Effector memory CD8-positive, alpha-beta T cell (primary cell): Measurements from ENCODE around the gene DEUP1.
"Not testable (repeated sequence)": the region's sequence is repeated elsewhere in the genome, so short reads cannot be mapped to it uniquely, and the experiment has no call there.

ENCODE experiments used
- ATAC-seq: fragments of 150-1000 bp; cut with Tn5 transposase; replicated peaks from 2 replicates; pipeline ENCODE4 v1.10.0; 2021; ENCODE audit warnings: mild to moderate bottlenecking, moderate library complexity
- DNase-seq, 3 experiments: peaks; one replicate each; pipeline ENCODE4 v3.0.0; 2021
- H3K27ac Mint-ChIP-seq, 2 donors: one replicate each; pipeline ENCODE4 v1.8.0; 2022; ENCODE audit warnings: mild to moderate bottlenecking in 2 of 2, mixed read lengths in 2 of 2, moderate library complexity in 2 of 2
- H3K27me3 Mint-ChIP-seq, 2 donors: one replicate each; pipeline ENCODE4 v1.8.0; 2022; ENCODE audit warnings: mixed read lengths in 2 of 2
- H3K36me3 Mint-ChIP-seq: one replicate; pipeline ENCODE4 v1.8.0; 2022; ENCODE audit warnings: mild to moderate bottlenecking, moderate library complexity, mixed read lengths; ENCODE audit not compliant: insufficient read depth
- H3K4me1 Mint-ChIP-seq, 2 donors: one replicate each; pipeline ENCODE4 v1.8.0; 2022; ENCODE audit warnings: low read depth in 2 of 2, mixed read lengths in 2 of 2
- H3K4me3 Mint-ChIP-seq, 2 donors: one replicate each; pipeline ENCODE4 v1.8.0; 2022; ENCODE audit warnings: mild to moderate bottlenecking in 2 of 2, mixed read lengths in 2 of 2, moderate library complexity in 2 of 2
- H3K9me3 Mint-ChIP-seq, 2 donors: one replicate each; pipeline ENCODE4 v1.8.0; 2022; ENCODE audit warnings: mixed read lengths in 2 of 2

DEUP1 gene

GRCh38 chr11:93393386-93393785 lies 62.8 kb downstream of the DEUP1 start:
- ATAC-seq (no peak), DNase-seq (no peak)
- no peaks in the 10 kb centered on the region for H3K27me3 Mint-ChIP-seq
- H3K9me3 Mint-ChIP-seq, result no peaks in the 10 kb centered on the region
- no peak overlapping the region for H3K27ac Mint-ChIP-seq
- no peaks in the 10 kb centered on the region for H3K4me1 Mint-ChIP-seq
- H3K36me3 Mint-ChIP-seq, result no peaks in the 10 kb centered on the region
- no peak overlapping the region for H3K4me3 Mint-ChIP-seq

GRCh38 chr11:93394488-93394887 lies 63.9 kb downstream of the DEUP1 start:
- Mint-ChIP-seq H3K4me1 (no peaks in the 10 kb centered on the region), H3K9me3 (no peaks in the 10 kb centered on the region), H3K27ac (no peak overlapping the region), H3K27me3 (no peaks in the 10 kb centered on the region), H3K4me3 (no peak overlapping the region), H3K36me3 (peaks cover 2% of the 10 kb centered on the region)
- no peak for DNase-seq
- no peak for ATAC-seq

- no peak for ATAC-seq
- H3K9me3 Mint-ChIP-seq, result no peaks in the 10 kb centered on the region
- no peak overlapping the region for H3K27ac Mint-ChIP-seq
- no peak overlapping the region for H3K4me3 Mint-ChIP-seq
- no peaks in the 10 kb centered on the region for H3K27me3 Mint-ChIP-seq
- peaks cover 2% of the 10 kb centered on the region for H3K36me3 Mint-ChIP-seq
- no peak for DNase-seq
- no peaks in the 10 kb centered on the region for H3K4me1 Mint-ChIP-seq
Measured at GRCh38 chr11:93396316-93396715, 65.8 kb downstream of the DEUP1 start.

- no peaks in the 10 kb centered on the region for H3K4me1 Mint-ChIP-seq
- DNase-seq (no peak), ATAC-seq (no peak)
- no peak overlapping the region for H3K27ac Mint-ChIP-seq
- no peaks in the 10 kb centered on the region for H3K27me3 Mint-ChIP-seq
- no peaks in the 10 kb centered on the region for H3K9me3 Mint-ChIP-seq
- H3K4me3 Mint-ChIP-seq, result no peak overlapping the region
- H3K36me3 Mint-ChIP-seq, result no peaks in the 10 kb centered on the region
Measured at GRCh38 chr11:93403930-93404329, 73.4 kb downstream of the DEUP1 start.

GRCh38 chr11:93407777-93408401 lies 77.3 kb downstream of the DEUP1 start:
- Mint-ChIP-seq H3K27ac (no peak overlapping the region), H3K4me3 (no peak overlapping the region), H3K4me1 (no peaks in the 10 kb centered on the region), H3K9me3 (no peaks in the 10 kb centered on the region), H3K36me3 (no peaks in the 10 kb centered on the region), H3K27me3 (no peaks in the 10 kb centered on the region)
- ATAC-seq (no peak), DNase-seq (no peak)

GRCh38 chr11:93410441-93410840 lies 79.9 kb downstream of the DEUP1 start:
- Mint-ChIP-seq H3K36me3 (no peaks in the 10 kb centered on the region), H3K4me3 (no peak overlapping the region), H3K4me1 (no peaks in the 10 kb centered on the region), H3K9me3 (no peaks in the 10 kb centered on the region), H3K27ac (no peak overlapping the region), H3K27me3 (no peaks in the 10 kb centered on the region)
- ATAC-seq, result no peak
- DNase-seq, result no peak

GRCh38 chr11:93411705-93412104 lies 81.2 kb downstream of the DEUP1 start:
- no peak for DNase-seq
- Mint-ChIP-seq H3K27ac (no peak overlapping the region), H3K4me1 (no peaks in the 10 kb centered on the region), H3K27me3 (no peaks in the 10 kb centered on the region), H3K4me3 (no peak overlapping the region), H3K9me3 (peaks cover 0 to 6% of the 10 kb centered on the region in 2 donors), H3K36me3 (no peaks in the 10 kb centered on the region)
- no peak for ATAC-seq

GRCh38 chr11:93432247-93432646 lies 101.7 kb downstream of the DEUP1 start:
- Mint-ChIP-seq H3K36me3 (no peaks in the 10 kb centered on the region), H3K27ac (no peak overlapping the region), H3K4me3 (no peak overlapping the region), H3K27me3 (no peaks in the 10 kb centered on the region), H3K4me1 (no peaks in the 10 kb centered on the region), H3K9me3 (peaks cover 0 to 1% of the 10 kb centered on the region in 2 donors)
- DNase-seq (no peak), ATAC-seq (no peak)

GRCh38 chr11:93443232-93443631 lies 112.7 kb downstream of the DEUP1 start:
- H3K4me1 Mint-ChIP-seq, DNase-seq: not testable (repeated sequence)

GRCh38 chr11:93444617-93445073 lies 114.1 kb downstream of the DEUP1 start:
- ATAC-seq, result no peak
- DNase-seq, result no peak
- H3K27me3 Mint-ChIP-seq, result peaks cover 0 to 6% of the 10 kb centered on the region in 2 donors
- H3K27ac Mint-ChIP-seq, result no peak overlapping the region
- no peaks in the 10 kb centered on the region for H3K4me1 Mint-ChIP-seq
- peaks cover 0 to 7% of the 10 kb centered on the region in 2 donors for H3K9me3 Mint-ChIP-seq
- no peaks in the 10 kb centered on the region for H3K36me3 Mint-ChIP-seq
- no peak overlapping the region for H3K4me3 Mint-ChIP-seq

More at GRCh38 chr11:93443232-93443631, 112.7 kb downstream of the DEUP1 start:
- not testable (repeated sequence) for H3K27ac Mint-ChIP-seq, H3K4me3 Mint-ChIP-seq, H3K9me3 Mint-ChIP-seq, ATAC-seq, H3K27me3 Mint-ChIP-seq, H3K36me3 Mint-ChIP-seq

GRCh38 chr11:93458286-93458685 lies 127.7 kb downstream of the DEUP1 start:
- no peaks in the 10 kb centered on the region for H3K4me1 Mint-ChIP-seq
- H3K4me3 Mint-ChIP-seq, result no peak overlapping the region
- no peak for DNase-seq

GRCh38 chr11:93463666-93464065 lies 133.1 kb downstream of the DEUP1 start:
- H3K27ac Mint-ChIP-seq, H3K36me3 Mint-ChIP-seq, H3K27me3 Mint-ChIP-seq, ATAC-seq, H3K4me3 Mint-ChIP-seq, H3K9me3 Mint-ChIP-seq, DNase-seq, H3K4me1 Mint-ChIP-seq: not testable (repeated sequence)

More at GRCh38 chr11:93458286-93458685, 127.7 kb downstream of the DEUP1 start:
- Mint-ChIP-seq H3K9me3 (no peaks in the 10 kb centered on the region), H3K36me3 (no peaks in the 10 kb centered on the region), H3K27ac (no peak overlapping the region), H3K27me3 (peaks cover 9 to 13% of the 10 kb centered on the region in 2 donors)
- no peak for ATAC-seq

- DNase-seq (no peak), ATAC-seq (no peak)
- Mint-ChIP-seq H3K4me3 (no peak overlapping the region), H3K4me1 (no peaks in the 10 kb centered on the region), H3K9me3 (peaks cover 0 to 1% of the 10 kb centered on the region in 2 donors), H3K36me3 (no peaks in the 10 kb centered on the region), H3K27me3 (no peaks in the 10 kb centered on the region), H3K27ac (no peak overlapping the region)
Measured at GRCh38 chr11:93464927-93465540, 134.5 kb downstream of the DEUP1 start.

- DNase-seq (no peak), ATAC-seq (no peak)
- H3K36me3 Mint-ChIP-seq, result no peaks in the 10 kb centered on the region
- H3K9me3 Mint-ChIP-seq, result peaks cover 0 to 1% of the 10 kb centered on the region in 2 donors
- no peaks in the 10 kb centered on the region for H3K4me1 Mint-ChIP-seq
- no peak overlapping the region for H3K27ac Mint-ChIP-seq
- H3K27me3 Mint-ChIP-seq, result no peaks in the 10 kb centered on the region
- H3K4me3 Mint-ChIP-seq, result no peak overlapping the region
Measured at GRCh38 chr11:93467054-93467453, 136.5 kb downstream of the DEUP1 start.
